MCF 10A (cell line): ENCODE data around the gene WAC. TPM values are rescaled to one million over a fixed set of nuclear protein-coding genes. Genes with fewer than 3 reads are reported as not detected.
A peak's percentile ranks its signal among the peaks of the same experiment; 100 is the strongest.

Experiments
- BruUV-seq: library from RNA; stranded (reverse); fragments of 400-500 nt; replicated peaks from 2 replicates; lab custom pipeline; 2021; lab: Mats Ljungman, UMichigan
- CTCF ChIA-PET: fragments of 300-600 bp; sonication (Branson Sonifier 250); formaldehyde crosslinking; extraction: SDS; loops from one replicate; lab custom pipeline; 2021; ENCODE audit warnings: antibody characterized with exemption, inconsistent platforms; lab: Yijun Ruan, JAX
- POLR2A ChIA-PET: fragments of 300-600, 350-650 bp; sonication (Branson Sonifier 250); formaldehyde crosslinking; extraction: SDS; loops from one replicate; lab custom pipeline; 2020; ENCODE audit warnings: antibody characterized with exemption, inconsistent platforms; lab: Yijun Ruan, JAX
- DNase-seq: peaks from one replicate; pipeline ENCODE4 v3.0.0-alpha.2; 2018; ENCODE audit not compliant: unreplicated experiment
- H3K27ac Mint-ChIP-seq: one replicate; pipeline ENCODE4 v1.8.0; 2022; ENCODE audit warnings: mild to moderate bottlenecking, low read depth, mixed read lengths; ENCODE audit not compliant: unreplicated experiment
- H3K27me3 Mint-ChIP-seq: one replicate; pipeline ENCODE4 v1.8.0; 2022; ENCODE audit warnings: mixed read lengths; ENCODE audit not compliant: insufficient read depth, unreplicated experiment
- H3K36me3 Mint-ChIP-seq: one replicate; pipeline ENCODE4 v1.8.0; 2022; ENCODE audit warnings: mild to moderate bottlenecking, moderate library complexity, mixed read lengths; ENCODE audit not compliant: insufficient read depth, unreplicated experiment
- H3K4me1 Mint-ChIP-seq: one replicate; pipeline ENCODE4 v1.8.0; 2022; ENCODE audit warnings: mixed read lengths; ENCODE audit not compliant: insufficient read depth, unreplicated experiment
- H3K4me3 Mint-ChIP-seq: one replicate; pipeline ENCODE4 v1.8.0; 2022; ENCODE audit warnings: mild to moderate bottlenecking, moderate library complexity, mixed read lengths; ENCODE audit not compliant: unreplicated experiment
- H3K9me3 Mint-ChIP-seq: one replicate; pipeline ENCODE4 v1.8.0; 2022; ENCODE audit warnings: mixed read lengths; ENCODE audit not compliant: unreplicated experiment
- intact Hi-C: fragments of 100-400 bp; cut with micrococcal nuclease; formaldehyde crosslinking; loops from 2 replicates; pipeline ENCODE4 v1.14.1; 2022
- total RNA-seq: library from RNA; stranded (reverse); gene quantifications from 2 replicates; pipeline ENCODE4 v1.2.3, GENCODE V29; 2022
- TF ChIP-seq, protein P1 (sequence below): fragments of 200-600 bp; IDR thresholded peaks from one replicate; pipeline ENCODE4 v1.8.0; 2022; ENCODE audit warnings: antibody characterized with exemption, mild to moderate bottlenecking; ENCODE audit not compliant: unreplicated experiment

The WAC gene
- total RNA-seq, 1 experiment from 2014 or later, result 155 TPM

DNA sequence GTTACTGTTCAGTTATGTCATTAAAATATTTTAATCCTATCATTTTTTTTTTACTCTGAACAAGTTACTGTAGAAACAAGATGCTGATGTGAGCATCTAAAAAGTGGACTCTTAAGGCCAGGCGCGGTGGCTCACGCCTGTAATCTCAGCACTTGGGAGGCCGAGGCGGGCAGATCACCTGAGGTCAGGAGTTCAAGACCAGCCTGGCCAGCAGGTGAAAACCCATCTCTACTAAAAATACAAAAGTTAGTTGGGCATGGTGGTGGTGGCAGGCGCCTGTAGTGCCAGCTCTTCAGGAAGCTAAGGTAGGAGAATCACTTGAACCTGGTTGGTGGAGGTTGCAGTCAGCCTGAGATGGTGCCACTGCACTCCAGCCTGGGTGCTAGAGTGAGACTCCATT, 2.9 kb downstream of the WAC start:
- TF ChIP-seq, protein P1, sequence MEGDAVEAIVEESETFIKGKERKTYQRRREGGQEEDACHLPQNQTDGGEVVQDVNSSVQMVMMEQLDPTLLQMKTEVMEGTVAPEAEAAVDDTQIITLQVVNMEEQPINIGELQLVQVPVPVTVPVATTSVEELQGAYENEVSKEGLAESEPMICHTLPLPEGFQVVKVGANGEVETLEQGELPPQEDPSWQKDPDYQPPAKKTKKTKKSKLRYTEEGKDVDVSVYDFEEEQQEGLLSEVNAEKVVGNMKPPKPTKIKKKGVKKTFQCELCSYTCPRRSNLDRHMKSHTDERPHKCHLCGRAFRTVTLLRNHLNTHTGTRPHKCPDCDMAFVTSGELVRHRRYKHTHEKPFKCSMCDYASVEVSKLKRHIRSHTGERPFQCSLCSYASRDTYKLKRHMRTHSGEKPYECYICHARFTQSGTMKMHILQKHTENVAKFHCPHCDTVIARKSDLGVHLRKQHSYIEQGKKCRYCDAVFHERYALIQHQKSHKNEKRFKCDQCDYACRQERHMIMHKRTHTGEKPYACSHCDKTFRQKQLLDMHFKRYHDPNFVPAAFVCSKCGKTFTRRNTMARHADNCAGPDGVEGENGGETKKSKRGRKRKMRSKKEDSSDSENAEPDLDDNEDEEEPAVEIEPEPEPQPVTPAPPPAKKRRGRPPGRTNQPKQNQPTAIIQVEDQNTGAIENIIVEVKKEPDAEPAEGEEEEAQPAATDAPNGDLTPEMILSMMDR, result no peak
- no TSS peak for BruUV-seq
- intact Hi-C loops, result no loop called here
- Mint-ChIP-seq H3K9me3 (no peaks in the 10 kb centered on the region), H3K36me3 (peaks cover 70% of the 10 kb centered on the region), H3K27me3 (no peaks in the 10 kb centered on the region), H3K27ac (no peak overlapping the region), H3K4me3 (peak overlapping the region; percentile 97), H3K4me1 (peaks cover 29% of the 10 kb centered on the region)
- ChIA-PET CTCF (no interaction called here), POLR2A (interaction anchor here (2.1 kb wide), 1 partner anchor 9 kb away, joined by 8 read pairs; no protein-coding TSS in a partner anchor)
- DNase-seq, result no peak

DNA sequence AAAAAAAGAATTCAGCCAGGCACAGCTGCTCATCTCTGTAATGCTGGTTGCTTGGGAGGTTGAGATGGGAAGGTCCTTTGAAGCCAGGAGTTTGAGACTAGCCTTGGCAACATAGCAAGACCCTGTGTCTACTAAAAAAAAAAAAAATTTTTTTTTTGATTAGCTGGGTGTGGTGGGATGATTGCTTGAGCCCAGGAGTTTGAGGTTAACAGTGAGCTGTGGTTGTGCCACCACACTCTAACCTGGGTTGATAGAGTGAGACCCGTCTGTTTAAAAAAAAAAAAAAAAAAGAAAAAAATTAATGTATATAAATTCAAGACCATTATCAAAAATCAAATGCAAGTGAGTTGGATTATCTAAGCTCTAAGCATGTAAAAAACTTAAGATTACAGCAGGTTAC, 5.7 kb downstream of the WAC start:
- POLR2A ChIA-PET, result interaction anchor here (0.6 kb wide), 1 partner anchor 107 kb away, joined by 3 read pairs; no protein-coding TSS in a partner anchor
- Mint-ChIP-seq H3K4me1 (peaks cover 31% of the 10 kb centered on the region), H3K4me3 (no peak overlapping the region), H3K9me3 (no peaks in the 10 kb centered on the region), H3K27ac (no peak overlapping the region), H3K36me3 (peaks cover 84% of the 10 kb centered on the region), H3K27me3 (no peaks in the 10 kb centered on the region)
- intact Hi-C loops, result no loop called here
- no TSS peak for BruUV-seq
- DNase-seq, result no peak
- TF ChIP-seq, protein P1, result no peak
- CTCF ChIA-PET, result no interaction called here

DNA sequence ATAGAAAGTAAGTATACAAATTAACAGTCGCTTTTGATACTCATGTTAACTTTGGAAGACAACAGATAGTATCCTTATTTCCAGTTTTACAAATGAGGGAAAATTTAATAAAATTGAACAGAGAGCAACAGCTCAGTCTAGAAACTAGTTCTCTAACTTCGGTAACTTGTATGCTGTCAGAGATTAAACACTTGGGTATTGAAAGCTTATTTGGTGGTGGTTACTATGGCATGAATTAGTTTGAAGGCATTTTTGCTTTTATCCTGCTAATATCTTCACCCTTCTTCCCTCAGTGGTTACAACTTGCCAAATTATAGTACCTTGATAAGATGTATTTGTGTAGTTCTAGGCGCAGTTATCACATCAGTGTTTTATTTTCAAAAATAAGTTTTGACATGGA, 7.2 kb downstream of the WAC start:
- TF ChIP-seq, protein P1, result no peak
- no peak for DNase-seq
- Mint-ChIP-seq H3K4me3 (no peak overlapping the region), H3K4me1 (peaks cover 23% of the 10 kb centered on the region), H3K36me3 (peaks cover 88% of the 10 kb centered on the region), H3K27ac (no peak overlapping the region), H3K27me3 (no peaks in the 10 kb centered on the region), H3K9me3 (no peaks in the 10 kb centered on the region)
- CTCF ChIA-PET, result interaction anchor here (0.7 to 1.1 kb wide), 2 partner anchors 73 to 266 kb away, joined by 3 to 4 read pairs; no protein-coding TSS in a partner anchor
- BruUV-seq, result no TSS peak
- intact Hi-C loops, result no loop called here
- POLR2A ChIA-PET, result no interaction called here

GRCh38 chr10:28541717-28542365, 8.9 kb downstream of the WAC start:
- peaks cover 81% of the 10 kb centered on the region for H3K36me3 Mint-ChIP-seq
- no peak for DNase-seq
- no TSS peak for BruUV-seq
- H3K9me3 Mint-ChIP-seq, result no peaks in the 10 kb centered on the region
- CTCF ChIA-PET, result no interaction called here
- peaks cover 22% of the 10 kb centered on the region for H3K4me1 Mint-ChIP-seq
- no peak overlapping the region for H3K27ac Mint-ChIP-seq
- TF ChIP-seq, protein P1, result no peak
- H3K4me3 Mint-ChIP-seq, result no peak overlapping the region
- POLR2A ChIA-PET, result no interaction called here
- H3K27me3 Mint-ChIP-seq, result no peaks in the 10 kb centered on the region
- intact Hi-C loops, result no loop called here
